Measurements from ENCODE around the gene CCDC78. TPM values are rescaled to one million over a fixed set of nuclear protein-coding genes. Genes with fewer than 3 reads are reported as not detected.

The CCDC78 gene
- total RNA-seq, 1 experiment from 2014 or later, result 20.2 TPM

GRCh38 chr16:721765-722540 lies 4.3 kb downstream of the CCDC78 start (continued):
- TF ChIP-seq ZMAT4 (CRISPR knock-in tag; IDR thresholded peaks at IDR 0.05) (no peak), NFE2L1 (CRISPR knock-in tag; IDR thresholded peaks at IDR 0.05) (no peak), SP1 (CRISPR knock-in tag; conservative IDR thresholded peaks at IDR 0.05) (no peak), FOXP1 (CRISPR knock-in tag; IDR thresholded peaks at IDR 0.05; ENCODE audit: borderline replicate concordance) (no peak), ZNF317 (CRISPR knock-in tag; IDR thresholded peaks at IDR 0.05; ENCODE audit: borderline replicate concordance, low read depth) (no peak), ZNF512 (CRISPR knock-in tag; IDR thresholded peaks at IDR 0.05; ENCODE audit: borderline replicate concordance) (no peak), GABPB1 (CRISPR knock-in tag; IDR thresholded peaks at IDR 0.05) (no peak), CBFB (CRISPR knock-in tag; IDR thresholded peaks at IDR 0.05; ENCODE audit: low read depth) (no peak), ZNF423 (CRISPR knock-in tag; IDR thresholded peaks at IDR 0.05) (no peak), ATF2 (CRISPR knock-in tag; IDR thresholded peaks at IDR 0.05; ENCODE audit: borderline replicate concordance, low read depth) (no peak), MYBL2 (CRISPR knock-in tag; IDR thresholded peaks at IDR 0.05) (0 out of 2 replicates have a peak, but pooled peaks have one; percentile 7), NR1H2 (CRISPR knock-in tag; IDR thresholded peaks at IDR 0.05) (no peak)

- CTCF ChIA-PET, result interaction anchor here (0.6 to 2.8 kb wide), 20 partner anchors 9 to 659 kb away, joined by 3 to 28 read pairs (median 6); partner anchors contain the start of genes CHTF18, CIAO3, JMJD8 and RHOT2
- Mint-ChIP-seq H3K4me3 (peak within 1 kb of the TSS; percentile 74), H3K9me3 (no peaks in the 10 kb centered on the region), H3K4me1 (peaks cover 13% of the 10 kb centered on the region), H3K27me3 (ENCODE audit: low read depth) (peaks cover 13% of the 10 kb centered on the region), H3K27ac (peak within 1 kb of the TSS; percentile 63), H3K36me3 (no peaks in the 10 kb centered on the region; the same call in 1 of the 2 replicates)
- POLR2A ChIA-PET, result interaction anchor here (0.6 to 2.9 kb wide), 9 partner anchors 9 to 86 kb away, joined by 3 to 10 read pairs (median 4); partner anchors contain the start of genes CHTF18, CIAO3, RHOT2 and RPUSD1
- DNase-seq (ENCODE audit: low spot score), result peak; percentile 97
- ATAC-seq, result peak; percentile 77
- TF ChIP-seq RORB (CRISPR knock-in tag; IDR thresholded peaks at IDR 0.05), result no peak
- TF ChIP-seq ZBTB21 (CRISPR knock-in tag; IDR thresholded peaks at IDR 0.05; ENCODE audit: borderline replicate concordance), result 0 out of 2 replicates have a peak, but pooled peaks have one; percentile 77
- TF ChIP-seq ARID4B (CRISPR knock-in tag; IDR thresholded peaks at IDR 0.05; ENCODE audit: borderline replicate concordance), result peak; percentile 83; the same call in 1 of the 2 replicates
- peak; percentile 77; the same call in 1 of the 2 replicates for TF ChIP-seq ZNF317 (CRISPR knock-in tag; IDR thresholded peaks at IDR 0.05; ENCODE audit: borderline replicate concordance, low read depth)
- TF ChIP-seq ZNF425 (CRISPR knock-in tag; conservative IDR thresholded peaks at IDR 0.05), result no peak
- peak; percentile 26 for TF ChIP-seq NFYB (CRISPR knock-in tag; conservative IDR thresholded peaks at IDR 0.05; ENCODE audit: low read depth)
- TF ChIP-seq, protein P1, sequence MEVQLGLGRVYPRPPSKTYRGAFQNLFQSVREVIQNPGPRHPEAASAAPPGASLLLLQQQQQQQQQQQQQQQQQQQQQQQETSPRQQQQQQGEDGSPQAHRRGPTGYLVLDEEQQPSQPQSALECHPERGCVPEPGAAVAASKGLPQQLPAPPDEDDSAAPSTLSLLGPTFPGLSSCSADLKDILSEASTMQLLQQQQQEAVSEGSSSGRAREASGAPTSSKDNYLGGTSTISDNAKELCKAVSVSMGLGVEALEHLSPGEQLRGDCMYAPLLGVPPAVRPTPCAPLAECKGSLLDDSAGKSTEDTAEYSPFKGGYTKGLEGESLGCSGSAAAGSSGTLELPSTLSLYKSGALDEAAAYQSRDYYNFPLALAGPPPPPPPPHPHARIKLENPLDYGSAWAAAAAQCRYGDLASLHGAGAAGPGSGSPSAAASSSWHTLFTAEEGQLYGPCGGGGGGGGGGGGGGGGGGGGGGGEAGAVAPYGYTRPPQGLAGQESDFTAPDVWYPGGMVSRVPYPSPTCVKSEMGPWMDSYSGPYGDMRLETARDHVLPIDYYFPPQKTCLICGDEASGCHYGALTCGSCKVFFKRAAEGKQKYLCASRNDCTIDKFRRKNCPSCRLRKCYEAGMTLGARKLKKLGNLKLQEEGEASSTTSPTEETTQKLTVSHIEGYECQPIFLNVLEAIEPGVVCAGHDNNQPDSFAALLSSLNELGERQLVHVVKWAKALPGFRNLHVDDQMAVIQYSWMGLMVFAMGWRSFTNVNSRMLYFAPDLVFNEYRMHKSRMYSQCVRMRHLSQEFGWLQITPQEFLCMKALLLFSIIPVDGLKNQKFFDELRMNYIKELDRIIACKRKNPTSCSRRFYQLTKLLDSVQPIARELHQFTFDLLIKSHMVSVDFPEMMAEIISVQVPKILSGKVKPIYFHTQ (CRISPR knock-in tag; IDR thresholded peaks at IDR 0.05), result no peak
- TF ChIP-seq ATF1 (CRISPR knock-in tag; IDR thresholded peaks at IDR 0.05), result peak; percentile 92; the same call in 1 of the 2 replicates
- no peak; the same call in 1 of the 2 replicates for TF ChIP-seq ZNF263 (CRISPR knock-in tag; IDR thresholded peaks at IDR 0.05; ENCODE audit: low read depth)
Observed at GRCh38 chr16:720990-721764, 5.1 kb downstream of the CCDC78 start, which contains the start of gene ANTKMT. Gene ANTKMT (plus strand): TSS chr16:721146. CDS start chr16:721275, 129 bp downstream.

Data from WTC11 (cell line).